GM12864 (cell line): ENCODE data around the gene HSD17B10.
A peak's percentile ranks its signal among the peaks of the same experiment; 100 is the strongest.

Experiments used
- DNase-seq: peaks from one replicate; pipeline ENCODE4 v3.0.0-alpha.2; 2011; ENCODE audit warnings: low read depth
- H3K4me3 ChIP-seq: 2 replicates; pipeline ENCODE4 v1.5.1; 2011; ENCODE audit warnings: mild to moderate bottlenecking, low read depth, low read length, control low read depth
- CTCF ChIP-seq: IDR thresholded peaks from 2 replicates; pipeline ENCODE4 v1.5.1; 2011; ENCODE audit warnings: low read depth, mild to moderate bottlenecking, moderate library complexity, low read length, control low read depth, inconsistent platforms; ENCODE audit errors: missing control alignments

The HSD17B10 gene

DNA sequence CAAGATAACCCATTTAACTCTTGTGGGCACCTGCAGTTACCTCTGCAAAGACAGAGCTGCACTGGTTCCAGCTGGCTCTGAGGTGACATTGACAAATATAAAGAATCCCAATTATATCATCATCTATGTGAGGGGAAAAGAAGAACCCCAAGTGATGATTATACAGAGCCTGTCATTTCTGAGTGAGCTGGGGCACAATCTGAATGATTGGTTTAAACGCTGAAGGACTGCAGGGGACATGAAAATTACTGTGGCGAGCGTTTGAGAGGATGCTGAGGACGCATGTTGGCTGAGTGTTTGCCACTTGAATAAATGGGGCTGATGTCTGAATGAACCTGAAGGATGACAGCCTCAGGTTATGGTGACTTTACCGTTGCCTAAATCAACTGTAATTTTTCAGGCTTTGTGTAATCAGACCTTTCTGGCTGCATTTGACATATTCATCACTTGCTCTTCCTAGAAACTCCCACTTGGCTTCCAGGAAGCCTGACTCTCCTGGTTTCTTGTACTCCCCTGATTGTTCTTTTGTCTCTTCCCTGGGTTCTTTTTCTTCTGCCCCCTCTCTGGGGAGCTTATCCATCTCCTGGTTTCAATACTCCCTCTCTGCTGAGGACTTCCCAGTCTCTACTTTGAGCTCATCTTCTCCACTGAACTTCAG, 4.1 kb upstream of the HSD17B10 start:
- no peak for TF ChIP-seq CTCF
- no peak overlapping the region for H3K4me3 ChIP-seq

GRCh38 chrX:53437206-53437605, 3.0 kb upstream of the HSD17B10 start:
- DNase-seq, result no peak
- no peak for TF ChIP-seq CTCF
- no peak overlapping the region for H3K4me3 ChIP-seq

More for the DNA sequence above, 4.1 kb upstream of the HSD17B10 start:
- DNase-seq, result no peak

- DNase-seq, result no peak
- peak; percentile 70 for TF ChIP-seq CTCF
- no peak overlapping the region for H3K4me3 ChIP-seq
Measured at GRCh38 chrX:53435997-53436396, 1.8 kb upstream of the HSD17B10 start.

DNA sequence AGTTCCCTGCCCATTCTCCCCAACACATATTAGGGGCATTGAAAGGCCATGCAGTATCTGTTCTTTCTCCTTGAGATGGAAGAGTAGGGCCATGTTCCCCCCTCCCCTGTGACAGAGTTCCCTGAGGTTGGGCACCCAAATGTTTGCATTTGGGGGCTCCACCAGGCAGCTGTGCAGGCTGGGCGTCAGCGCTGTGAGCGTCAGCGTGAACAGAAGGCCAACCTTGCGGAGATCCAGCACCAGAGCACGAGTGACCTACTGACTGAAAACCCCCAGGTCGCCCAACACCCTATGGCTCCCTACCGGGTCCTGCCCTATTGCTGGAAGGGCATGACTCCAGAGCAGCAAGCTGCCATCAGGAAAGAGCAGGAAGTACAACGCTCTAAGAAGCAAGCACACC, 3.9 kb downstream of the HSD17B10 start:
- TF ChIP-seq CTCF, result no peak
- no peak for DNase-seq
- no peak overlapping the region for H3K4me3 ChIP-seq

GRCh38 chrX:53429755-53430154, 4.4 kb downstream of the HSD17B10 start:
- TF ChIP-seq CTCF, result no peak
- no peak overlapping the region for H3K4me3 ChIP-seq
- no peak for DNase-seq

DNA sequence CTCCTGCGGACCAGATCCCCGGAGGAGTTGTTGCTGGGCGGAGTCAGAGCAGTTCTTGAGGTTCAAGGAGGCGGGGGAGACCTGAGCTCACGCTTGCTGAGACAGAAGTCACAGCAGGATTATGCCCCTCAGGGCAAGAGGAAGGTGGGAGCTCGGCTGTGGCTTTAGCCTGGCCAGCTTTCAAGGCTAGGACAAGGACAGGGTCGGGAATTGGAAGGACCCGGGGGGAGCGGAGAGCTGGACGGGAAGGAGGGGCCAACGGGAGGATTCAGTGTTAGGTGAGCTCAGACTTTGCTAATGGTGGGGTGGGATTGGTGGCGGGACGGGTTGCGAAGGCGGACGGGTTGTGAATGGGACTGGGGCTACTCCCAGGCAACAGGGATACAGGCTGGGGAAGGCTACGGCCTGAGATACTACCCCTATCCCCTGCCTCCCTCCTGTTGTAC, 11.3 kb downstream of the HSD17B10 start, which contains the start of gene RIBC1:
RIBC1 (plus strand) TSS at position 13 of the 446 bp plus-strand sequence. CDS start 3,404 bp downstream, outside the sequence.
- DNase-seq, result no peak
- peak within 1 kb of the TSS; percentile 88 for H3K4me3 ChIP-seq
- TF ChIP-seq CTCF, result no peak
